ENCODE results near the gene KRT40. TPM values are rescaled to one million over a fixed set of nuclear protein-coding genes. Genes with fewer than 3 reads are reported as not detected.

The KRT40 gene
- total RNA-seq, 1 donor, result not detected

Small RNAs within 50 kb of the gene (small RNA-seq; reads per million reads assigned to genes)
- not detected for gene KRTAP3-4P

Other genes starting within 250 kb of the KRT40 start
- gene KRT25, start 229.0 kb downstream of the KRT40 start, total RNA-seq (ENCODE audit: low replicate concordance), result not detected in 2 replicates
- not detected in 2 replicates for gene KRT26, start 212.1 kb downstream of the KRT40 start, total RNA-seq (ENCODE audit: low replicate concordance)
- not detected in 2 replicates for gene KRT27, start 201.8 kb downstream of the KRT40 start, total RNA-seq (ENCODE audit: low replicate concordance)
- gene KRT28, start 184.4 kb downstream of the KRT40 start, total RNA-seq (ENCODE audit: low replicate concordance), result not detected in 2 replicates
- gene KRT10, start 161.7 kb downstream of the KRT40 start, total RNA-seq (ENCODE audit: low replicate concordance), result 12.2 TPM in 1 of 2 replicates, not detected in the other
- gene KRT12, start 117.1 kb downstream of the KRT40 start, total RNA-seq (ENCODE audit: low replicate concordance), result not detected in 2 replicates
- gene KRT20, start 99.1 kb downstream of the KRT40 start, total RNA-seq (ENCODE audit: low replicate concordance), result not detected in 2 replicates
- gene KRT23, start 46.7 kb downstream of the KRT40 start, total RNA-seq (ENCODE audit: low replicate concordance), result not detected in 2 replicates
- gene KRT39, start 17.4 kb downstream of the KRT40 start, total RNA-seq (ENCODE audit: low replicate concordance), result not detected in 2 replicates
- not detected in 2 replicates for gene KRTAP3-3, start 9.8 kb upstream of the KRT40 start, total RNA-seq (ENCODE audit: low replicate concordance)
- gene KRTAP3-2, start 15.6 kb upstream of the KRT40 start, total RNA-seq (ENCODE audit: low replicate concordance), result not detected in 2 replicates
- gene KRTAP3-1, start 24.8 kb upstream of the KRT40 start, total RNA-seq (ENCODE audit: low replicate concordance), result not detected in 2 replicates
- 1.4 TPM in 1 of 2 replicates, not detected in the other for gene KRTAP1-5, start 42.9 kb upstream of the KRT40 start, total RNA-seq (ENCODE audit: low replicate concordance)
- not detected in 2 replicates for gene KRTAP1-4, start 45.9 kb upstream of the KRT40 start, total RNA-seq (ENCODE audit: low replicate concordance)
- not detected in 2 replicates for gene KRTAP1-3, start 50.5 kb upstream of the KRT40 start, total RNA-seq (ENCODE audit: low replicate concordance)
- not detected in 2 replicates for gene KRTAP1-1, start 57.1 kb upstream of the KRT40 start, total RNA-seq (ENCODE audit: low replicate concordance)
- not detected in 2 replicates for gene KRTAP2-1, start 63.0 kb upstream of the KRT40 start, total RNA-seq (ENCODE audit: low replicate concordance)
- gene KRTAP2-2, start 70.9 kb upstream of the KRT40 start, total RNA-seq (ENCODE audit: low replicate concordance), result not detected in 2 replicates
- not detected in 2 replicates for gene KRTAP2-3, start 75.8 kb upstream of the KRT40 start, total RNA-seq (ENCODE audit: low replicate concordance)
- gene KRTAP2-4, start 81.6 kb upstream of the KRT40 start, total RNA-seq (ENCODE audit: low replicate concordance), result not detected in 2 replicates
- gene KRTAP4-7, start 99.8 kb upstream of the KRT40 start, total RNA-seq (ENCODE audit: low replicate concordance), result not detected in 2 replicates
- not detected in 2 replicates for gene KRTAP4-8, start 113.8 kb upstream of the KRT40 start, total RNA-seq (ENCODE audit: low replicate concordance)
- gene KRTAP4-16, start 117.9 kb upstream of the KRT40 start, total RNA-seq (ENCODE audit: low replicate concordance), result not detected in 2 replicates
- not detected in 2 replicates for gene KRTAP4-9, start 121.1 kb upstream of the KRT40 start, total RNA-seq (ENCODE audit: low replicate concordance)
- not detected in 2 replicates for gene KRTAP4-11, start 134.0 kb upstream of the KRT40 start, total RNA-seq (ENCODE audit: low replicate concordance)
- not detected in 2 replicates for gene KRTAP4-12, start 139.9 kb upstream of the KRT40 start, total RNA-seq (ENCODE audit: low replicate concordance)
- not detected in 2 replicates for gene KRTAP4-6, start 156.2 kb upstream of the KRT40 start, total RNA-seq (ENCODE audit: low replicate concordance)
- gene KRTAP4-5, start 165.5 kb upstream of the KRT40 start, total RNA-seq (ENCODE audit: low replicate concordance), result not detected in 2 replicates
- not detected in 2 replicates for gene KRTAP4-4, start 176.4 kb upstream of the KRT40 start, total RNA-seq (ENCODE audit: low replicate concordance)
- gene KRTAP4-3, start 183.9 kb upstream of the KRT40 start, total RNA-seq (ENCODE audit: low replicate concordance), result not detected in 2 replicates
- not detected in 2 replicates for gene KRTAP4-2, start 193.9 kb upstream of the KRT40 start, total RNA-seq (ENCODE audit: low replicate concordance)
- not detected in 2 replicates for gene KRTAP4-1, start 200.6 kb upstream of the KRT40 start, total RNA-seq (ENCODE audit: low replicate concordance)
- gene KRTAP9-1, start 205.6 kb upstream of the KRT40 start, total RNA-seq (ENCODE audit: low replicate concordance), result not detected in 2 replicates
- not detected in 2 replicates for gene KRTAP9-2, start 242.3 kb upstream of the KRT40 start, total RNA-seq (ENCODE audit: low replicate concordance)
- gene KRTAP9-3, start 248.1 kb upstream of the KRT40 start, total RNA-seq (ENCODE audit: low replicate concordance), result not detected in 2 replicates

All from fibroblast of the aortic adventitia (primary cell).